Upper lobe of left lung (tissue), 6 donors: ENCODE data around the gene NT5C1A. TPM values are rescaled to one million over a fixed set of nuclear protein-coding genes. Genes with fewer than 3 reads are reported as not detected.

Experiments
- ATAC-seq, 2 donors: fragments of 200-7000 bp; cut with Tn5 transposase; one replicate each; pipeline ENCODE4 v1.9.1; 2022; ENCODE audit warnings: mild to moderate bottlenecking in 2 of 2, moderate library complexity in 2 of 2; ENCODE audit not compliant: low FRiP score in 2 of 2
- DNase-seq, 2 donors: peaks; one replicate each; pipeline ENCODE4 v3.0.0-alpha.2; 2019 to 2020
- H3K27ac ChIP-seq, 4 donors: fragments of 200-600 bp; sonication (generic); one replicate each; pipeline ENCODE4 v1.5.1; 2016 to 2019
- H3K27me3 ChIP-seq, 4 donors: fragments of 200-600 bp; sonication (generic); one replicate each; pipeline ENCODE4 v1.5.1; 2017 to 2019
- H3K36me3 ChIP-seq, 4 donors: fragments of 200-600 bp; sonication (generic); one replicate each; pipeline ENCODE4 v1.5.1; 2016 to 2019
- H3K4me1 ChIP-seq, 4 donors: fragments of 200-600 bp; sonication (generic); one replicate each; pipeline ENCODE4 v1.5.1; 2018 to 2019
- H3K4me3 ChIP-seq, 4 donors: fragments of 200-600 bp; sonication (generic); one replicate each; pipeline ENCODE4 v1.5.1; 2017 to 2019; ENCODE audit warnings: mild to moderate bottlenecking in 2 of 4, moderate library complexity in 1 of 4
- H3K9me3 ChIP-seq, 4 donors: fragments of 200-600 bp; sonication (generic); one replicate each; pipeline ENCODE4 v1.5.1; 2018 to 2019
- EP300 ChIP-seq, 4 donors: sonication (generic); formaldehyde crosslinking; IDR thresholded peaks; one replicate each; pipeline ENCODE4 v1.5.1; 2017; ENCODE audit warnings: antibody characterized with exemption in 4 of 4, control low read depth in 2 of 4
- POLR2A ChIP-seq, 4 donors: fragments of 450-650 bp; IDR thresholded peaks; one replicate each; pipeline ENCODE4 v1.5.1; 2016 to 2017; ENCODE audit warnings: antibody characterized with exemption in 4 of 4, mild to moderate bottlenecking in 2 of 4
- POLR2AphosphoS5 ChIP-seq, 2 donors: sonication (generic); formaldehyde crosslinking; IDR thresholded peaks; one replicate each; pipeline ENCODE4 v1.5.1; 2017; ENCODE audit warnings: antibody characterized with exemption in 2 of 2
- WGBS, 2 donors: methylation state at CpG; one replicate each; pipeline ENCODE4 v1.1.5; 2017 to 2018; 5-methylcytosine and 5-hydroxymethylcytosine counted together
- total RNA-seq, 6 donors: library from RNA; depleted of rRNA in 4 of 6; stranded (reverse); fragments of >200 nt in 4 of 6; gene quantifications; one replicate each; pipeline versions ENCODE4 v1.1.0 to v1.2.1, GENCODE V29; 2016 to 2021
- TF ChIP-seq, protein P1 (sequence below), 6 experiments: fragments of 450-650 bp in 4 of 6; fragments of 200-600 bp in 2 of 6; sonication (generic) in 2 of 6; IDR thresholded peaks; one replicate each; pipeline ENCODE4 v1.5.1; 2016 to 2019; ENCODE audit warnings: antibody characterized with exemption in 6 of 6
- donor health status: DM: no; HTN: no; CAD: no; lungs with moderate emphysema.
- donor health status: DM: no; HTN: yes; CAD: no; lungs with severe emphysema.

NT5C1A gene
- total RNA-seq, 6 donors from 2014 or later, result 0.37 to 5.5 (median 2.6) TPM; not detected in 2

DNA sequence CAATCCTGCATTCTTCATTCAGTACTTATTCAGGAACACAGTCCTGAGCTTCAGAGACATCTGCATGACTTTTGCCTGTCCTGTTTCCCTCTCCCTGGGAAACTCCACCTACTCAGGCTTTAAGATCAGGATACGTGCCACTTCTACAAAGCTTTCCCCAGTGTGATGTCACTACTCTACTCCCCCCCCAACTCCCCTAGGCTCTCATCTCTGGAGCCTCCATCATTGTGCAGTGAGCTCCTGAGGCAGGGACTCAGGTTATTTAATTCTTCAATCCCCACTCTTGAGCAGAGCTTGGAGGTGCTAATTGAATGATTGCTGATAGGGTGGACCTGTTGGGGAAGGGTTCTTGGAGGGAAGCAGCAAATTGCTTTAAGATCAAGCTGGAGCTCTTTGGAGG, 1.2 kb downstream of the NT5C1A start:
- H3K4me1 ChIP-seq, result peaks cover 14 to 22% (median 17%) of the 10 kb centered on the region in 4 donors
- no peak for ATAC-seq
- H3K36me3 ChIP-seq, result no peaks in the 10 kb centered on the region
- TF ChIP-seq POLR2AphosphoS5 (IDR thresholded peaks at IDR 0.05), result no peak
- TF ChIP-seq, protein P1, sequence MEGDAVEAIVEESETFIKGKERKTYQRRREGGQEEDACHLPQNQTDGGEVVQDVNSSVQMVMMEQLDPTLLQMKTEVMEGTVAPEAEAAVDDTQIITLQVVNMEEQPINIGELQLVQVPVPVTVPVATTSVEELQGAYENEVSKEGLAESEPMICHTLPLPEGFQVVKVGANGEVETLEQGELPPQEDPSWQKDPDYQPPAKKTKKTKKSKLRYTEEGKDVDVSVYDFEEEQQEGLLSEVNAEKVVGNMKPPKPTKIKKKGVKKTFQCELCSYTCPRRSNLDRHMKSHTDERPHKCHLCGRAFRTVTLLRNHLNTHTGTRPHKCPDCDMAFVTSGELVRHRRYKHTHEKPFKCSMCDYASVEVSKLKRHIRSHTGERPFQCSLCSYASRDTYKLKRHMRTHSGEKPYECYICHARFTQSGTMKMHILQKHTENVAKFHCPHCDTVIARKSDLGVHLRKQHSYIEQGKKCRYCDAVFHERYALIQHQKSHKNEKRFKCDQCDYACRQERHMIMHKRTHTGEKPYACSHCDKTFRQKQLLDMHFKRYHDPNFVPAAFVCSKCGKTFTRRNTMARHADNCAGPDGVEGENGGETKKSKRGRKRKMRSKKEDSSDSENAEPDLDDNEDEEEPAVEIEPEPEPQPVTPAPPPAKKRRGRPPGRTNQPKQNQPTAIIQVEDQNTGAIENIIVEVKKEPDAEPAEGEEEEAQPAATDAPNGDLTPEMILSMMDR (IDR thresholded peaks at IDR 0.05), result no peak
- TF ChIP-seq POLR2A (IDR thresholded peaks at IDR 0.05), result no peak
- TF ChIP-seq EP300 (IDR thresholded peaks at IDR 0.05), result no peak
- H3K9me3 ChIP-seq, result no peaks in the 10 kb centered on the region
- WGBS, 2 donors, result 64 to 65% methylated on average over 1 of the region's 1 CpG
- H3K27me3 ChIP-seq, result peaks cover 0 to 17% (median 7%) of the 10 kb centered on the region in 4 donors
- no peak overlapping the region for H3K4me3 ChIP-seq
- DNase-seq, result no peak
- H3K27ac ChIP-seq, result no peak overlapping the region

DNA sequence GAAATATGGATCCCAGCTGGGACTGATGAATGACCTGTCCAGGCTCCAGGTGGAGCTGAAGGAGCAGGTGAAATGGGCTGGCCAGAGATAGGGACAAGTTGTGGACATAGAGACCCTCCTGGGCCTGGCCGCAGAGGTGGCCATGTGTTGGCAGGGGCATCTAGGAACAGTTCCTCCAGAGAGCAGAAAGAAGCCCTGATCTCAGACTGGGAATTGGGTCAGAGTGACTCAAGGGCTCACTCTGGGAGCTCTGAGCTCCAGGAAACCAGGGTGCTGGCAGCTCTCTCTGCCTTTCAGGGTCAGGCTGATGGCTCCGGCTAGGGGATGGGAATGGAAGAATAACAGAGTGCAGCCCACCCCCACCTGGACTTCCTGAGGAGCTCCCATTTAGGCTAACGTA, 3.0 kb downstream of the NT5C1A start:
- H3K4me1 ChIP-seq, result peaks cover 14 to 22% (median 17%) of the 10 kb centered on the region in 4 donors
- TF ChIP-seq, protein P1 (IDR thresholded peaks at IDR 0.05), result no peak
- TF ChIP-seq EP300 (IDR thresholded peaks at IDR 0.05) (no peak), POLR2AphosphoS5 (IDR thresholded peaks at IDR 0.05) (no peak), POLR2A (IDR thresholded peaks at IDR 0.05) (no peak)
- no peak overlapping the region for H3K4me3 ChIP-seq
- DNase-seq (no peak), ATAC-seq (no peak)
- peaks cover 0 to 17% (median 7%) of the 10 kb centered on the region in 4 donors for H3K27me3 ChIP-seq
- H3K9me3 ChIP-seq, result no peaks in the 10 kb centered on the region
- H3K27ac ChIP-seq, result no peak overlapping the region
- H3K36me3 ChIP-seq, result no peaks in the 10 kb centered on the region
- 98 to 100% methylated on average over 3 of the region's 3 CpGs for WGBS, 2 donors

DNA sequence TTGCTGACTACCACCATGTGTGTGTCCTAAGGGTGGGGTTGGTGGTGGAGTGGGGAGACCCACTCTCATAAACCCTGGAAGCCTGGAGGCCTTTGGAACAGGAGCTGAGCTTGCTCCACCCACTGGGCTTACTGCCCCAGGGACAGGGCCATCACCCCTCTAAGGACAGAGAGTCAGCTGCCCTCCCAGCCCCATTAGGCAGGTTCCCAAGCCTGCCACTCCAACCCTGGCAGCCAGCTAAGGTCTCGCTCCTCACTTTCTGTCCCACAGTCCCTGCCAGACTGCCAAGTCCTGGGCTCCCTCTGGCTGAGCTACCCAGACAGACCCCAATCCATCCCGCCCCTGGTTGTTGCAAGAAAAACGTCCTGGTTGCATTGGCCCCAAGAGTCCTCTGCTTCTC, 3.8 kb downstream of the NT5C1A start:
- Histone ChIP-seq H3K27me3 (peaks cover 0 to 17% (median 7%) of the 10 kb centered on the region in 4 donors), H3K27ac (no peak overlapping the region), H3K36me3 (no peaks in the 10 kb centered on the region), H3K9me3 (no peaks in the 10 kb centered on the region), H3K4me1 (peaks cover 14 to 22% (median 17%) of the 10 kb centered on the region in 4 donors), H3K4me3 (no peak overlapping the region)
- TF ChIP-seq EP300 (IDR thresholded peaks at IDR 0.05), result no peak
- TF ChIP-seq, protein P1 (IDR thresholded peaks at IDR 0.05), result no peak
- no peak for TF ChIP-seq POLR2AphosphoS5 (IDR thresholded peaks at IDR 0.05)
- no peak for TF ChIP-seq POLR2A (IDR thresholded peaks at IDR 0.05)
- ATAC-seq (no peak), DNase-seq (no peak)
- 78 to 80% methylated on average over 3 of the region's 3 CpGs for WGBS, 2 donors

DNA sequence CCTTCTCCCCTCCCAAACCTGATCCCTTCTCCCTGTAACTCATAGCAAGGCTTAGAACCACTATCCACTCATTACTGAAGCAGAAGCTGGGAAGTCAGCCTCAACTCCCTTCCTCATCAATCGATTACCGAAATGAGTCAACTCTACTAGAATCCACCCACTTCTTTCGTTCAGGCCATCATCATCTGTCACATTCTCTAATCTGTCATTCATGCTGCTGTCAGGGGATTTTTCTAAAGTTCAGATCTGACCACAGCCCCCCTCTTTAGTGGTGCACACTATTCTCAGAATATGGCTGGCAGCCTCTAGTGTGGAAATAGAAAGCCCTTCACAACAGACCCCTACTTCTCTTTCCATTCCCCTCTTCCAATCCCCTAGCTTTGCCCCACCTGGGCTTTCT, 5.1 kb downstream of the NT5C1A start:
- Histone ChIP-seq H3K9me3 (no peaks in the 10 kb centered on the region), H3K4me1 (peaks cover 8 to 13% (median 9%) of the 10 kb centered on the region in 4 donors), H3K27me3 (peaks cover 0 to 12% (median 5%) of the 10 kb centered on the region in 4 donors), H3K4me3 (no peak overlapping the region), H3K36me3 (no peaks in the 10 kb centered on the region), H3K27ac (no peak overlapping the region)
- no peak for TF ChIP-seq POLR2AphosphoS5 (IDR thresholded peaks at IDR 0.05)
- no peak for TF ChIP-seq POLR2A (IDR thresholded peaks at IDR 0.05)
- no peak for TF ChIP-seq EP300 (IDR thresholded peaks at IDR 0.05)
- TF ChIP-seq, protein P1 (IDR thresholded peaks at IDR 0.05), result no peak
- 81 to 88% methylated on average over 3 of the region's 3 CpGs for WGBS, 2 donors
- ATAC-seq (no peak), DNase-seq (no peak)

DNA sequence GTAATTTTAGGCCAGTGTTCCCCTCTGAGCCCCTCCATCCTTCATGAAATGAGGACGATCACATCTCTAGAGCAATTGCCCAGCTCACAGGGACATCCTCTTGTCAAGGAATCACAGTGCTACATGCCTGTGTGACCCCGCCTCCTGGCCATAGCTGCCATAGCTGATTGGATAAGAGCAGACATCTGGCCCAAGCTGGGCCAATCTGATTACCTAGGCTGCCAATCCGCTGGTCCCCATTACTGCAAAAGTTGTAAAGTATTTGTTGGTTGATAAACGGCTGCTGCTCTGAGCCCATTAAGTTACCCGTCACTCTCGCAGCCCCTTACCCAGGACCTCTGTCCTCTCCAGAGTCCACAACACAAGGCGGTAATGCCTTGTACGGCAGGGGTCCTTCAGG, 8.3 kb downstream of the NT5C1A start:
- TF ChIP-seq POLR2AphosphoS5 (IDR thresholded peaks at IDR 0.05) (no peak), POLR2A (IDR thresholded peaks at IDR 0.05) (no peak), EP300 (IDR thresholded peaks at IDR 0.05) (no peak)
- TF ChIP-seq, protein P1 (IDR thresholded peaks at IDR 0.05), result no peak
- ATAC-seq (no peak), DNase-seq (no peak)
- Histone ChIP-seq H3K4me3 (no peak overlapping the region), H3K4me1 (peaks cover 0 to 6% (median 0%) of the 10 kb centered on the region in 4 donors), H3K27me3 (no peaks in the 10 kb centered on the region), H3K27ac (no peak overlapping the region), H3K9me3 (no peaks in the 10 kb centered on the region), H3K36me3 (no peaks in the 10 kb centered on the region)
- 88 to 90% methylated on average over 3 to 8 of the region's 8 CpGs for WGBS, 2 donors
